Measurements from ENCODE around the gene EHMT2.
"Not testable (repeated sequence)": the region's sequence is repeated elsewhere in the genome, so short reads cannot be mapped to it uniquely, and the experiment has no call there.

The EHMT2 gene

DNA sequence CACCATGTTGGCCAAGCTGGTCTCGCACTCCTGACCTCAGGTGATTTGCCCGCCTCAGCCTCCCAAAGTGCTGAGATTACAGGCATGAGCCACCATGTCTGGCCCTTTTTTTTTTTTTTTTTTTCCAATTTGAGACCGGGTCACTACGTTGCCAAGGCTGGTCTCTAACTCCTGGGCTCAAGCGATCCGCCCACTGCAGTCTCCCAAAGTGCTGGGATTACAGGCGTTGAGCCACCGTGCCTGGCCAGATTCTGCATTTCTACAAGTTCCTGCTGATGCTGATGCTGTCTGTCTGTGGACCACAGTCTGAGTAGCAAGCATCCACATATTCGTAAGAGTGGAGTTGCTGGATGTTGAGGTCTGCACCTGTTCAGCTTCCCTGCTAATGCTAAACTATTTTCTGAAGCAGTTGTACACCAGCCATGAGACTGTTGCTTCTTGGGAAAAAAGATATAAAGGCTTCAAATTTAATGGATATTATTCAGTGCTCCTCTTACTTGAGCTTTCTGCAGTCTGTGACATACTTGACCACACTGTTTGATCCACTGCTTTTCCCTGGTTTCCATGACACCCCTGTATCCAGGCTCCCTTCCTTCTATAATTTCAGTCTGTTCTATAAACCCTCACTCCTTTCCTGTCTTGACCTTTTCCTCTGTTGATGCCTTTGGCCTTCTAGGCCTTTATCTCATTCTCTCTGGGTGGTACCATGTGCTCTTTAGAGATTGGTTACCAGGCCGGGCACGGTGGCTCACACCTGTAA lies 14.5 kb upstream of the EHMT2 start:
- FAIRE-seq = no peak

DNA sequence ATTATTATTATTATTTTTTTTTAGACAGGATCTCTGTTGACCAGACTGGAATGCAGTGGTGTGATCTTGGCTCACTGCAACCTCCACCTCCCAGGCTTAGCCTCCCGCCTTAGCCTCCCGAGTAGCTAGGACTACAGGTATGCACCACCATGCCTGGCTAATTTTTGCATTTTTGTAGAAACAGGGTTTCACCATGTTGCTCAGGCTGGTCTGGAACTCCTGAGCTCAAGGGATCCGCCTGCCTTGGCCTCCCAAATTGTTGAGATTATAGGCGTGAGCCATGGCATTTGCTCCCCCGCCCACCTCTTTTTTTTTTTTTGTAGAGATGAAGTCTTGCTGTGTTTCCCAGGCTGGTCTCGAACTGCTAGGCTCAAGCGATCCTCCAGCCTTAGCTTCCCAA lies 11.8 kb upstream of the EHMT2 start:
- not testable (repeated sequence) for FAIRE-seq

DNA sequence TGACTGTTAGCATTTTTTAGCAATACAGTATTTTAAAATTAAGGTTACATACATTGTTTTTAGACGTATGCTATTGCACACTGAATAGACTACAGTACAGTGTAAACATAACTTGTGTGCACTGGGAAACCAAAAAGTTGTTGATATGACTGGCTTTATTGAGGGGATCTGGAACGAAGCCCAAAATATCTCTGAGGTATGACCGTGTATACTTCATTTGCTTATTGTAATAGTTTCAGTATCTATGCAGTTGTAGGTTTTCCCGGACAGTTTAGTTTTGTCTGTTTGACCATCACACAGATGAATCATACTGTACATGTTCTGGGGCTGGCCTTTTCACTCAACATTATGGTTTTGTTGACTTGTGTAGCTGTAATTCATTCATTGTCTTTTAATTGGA lies 11.3 kb upstream of the EHMT2 start:
- no peak for FAIRE-seq

DNA sequence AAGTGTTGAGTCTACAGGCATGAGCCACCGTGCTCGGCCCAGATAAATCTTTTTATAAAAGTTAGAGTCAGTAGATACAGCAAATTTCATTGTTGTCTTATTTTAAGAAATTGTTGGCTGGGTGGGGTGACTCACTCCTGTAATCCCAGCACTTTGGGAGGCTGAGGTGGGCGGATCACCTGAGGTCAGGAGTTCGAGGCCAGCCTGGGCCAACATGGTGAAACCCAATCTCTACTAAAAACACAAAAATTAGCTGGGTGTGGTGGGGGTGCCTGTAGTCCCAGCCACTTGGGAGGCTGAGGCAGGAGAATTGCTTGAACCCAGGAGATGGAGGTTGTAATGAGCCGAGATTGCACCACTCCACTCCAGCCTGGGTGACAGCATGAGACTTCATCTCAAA lies 10.8 kb upstream of the EHMT2 start:
- not testable (repeated sequence) for FAIRE-seq

DNA sequence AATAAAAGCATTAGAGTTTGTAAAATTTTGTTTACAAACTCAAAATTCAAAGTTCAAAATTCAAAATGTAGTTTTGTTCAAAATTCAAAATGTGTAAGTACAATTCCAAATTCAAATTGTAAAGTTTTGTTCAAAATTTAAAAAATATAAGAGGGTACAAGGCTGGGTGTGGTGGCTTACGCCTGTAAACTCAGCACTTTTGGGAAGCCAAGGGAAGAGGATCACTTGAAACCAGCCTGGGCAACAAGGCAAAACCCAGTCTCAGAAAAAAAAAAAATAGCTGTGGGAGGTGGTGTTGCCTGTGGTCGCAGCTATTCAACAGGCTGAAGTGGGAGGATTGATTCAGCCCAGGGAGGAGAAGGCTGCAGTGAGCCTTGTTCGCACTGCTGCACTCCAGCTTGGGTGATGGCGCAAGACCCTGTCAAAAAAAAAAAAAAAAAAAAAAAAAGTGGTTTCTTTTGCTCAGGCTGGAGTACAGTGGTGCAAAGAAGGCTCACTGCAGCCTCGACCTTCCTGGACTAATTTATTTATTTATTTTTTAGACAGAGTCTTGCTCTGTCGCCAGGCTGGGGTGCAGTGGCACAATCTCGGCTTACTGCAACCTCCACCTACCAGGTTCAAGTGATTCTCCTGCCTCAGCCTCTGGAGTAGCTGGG lies 9.8 kb upstream of the EHMT2 start:
- no peak for FAIRE-seq

GRCh38 chr6:31906727-31907126 lies 9.2 kb upstream of the EHMT2 start:
- FAIRE-seq = not testable (repeated sequence)

- FAIRE-seq = no peak
Observed at GRCh38 chr6:31906122-31906521, 8.6 kb upstream of the EHMT2 start.

DNA sequence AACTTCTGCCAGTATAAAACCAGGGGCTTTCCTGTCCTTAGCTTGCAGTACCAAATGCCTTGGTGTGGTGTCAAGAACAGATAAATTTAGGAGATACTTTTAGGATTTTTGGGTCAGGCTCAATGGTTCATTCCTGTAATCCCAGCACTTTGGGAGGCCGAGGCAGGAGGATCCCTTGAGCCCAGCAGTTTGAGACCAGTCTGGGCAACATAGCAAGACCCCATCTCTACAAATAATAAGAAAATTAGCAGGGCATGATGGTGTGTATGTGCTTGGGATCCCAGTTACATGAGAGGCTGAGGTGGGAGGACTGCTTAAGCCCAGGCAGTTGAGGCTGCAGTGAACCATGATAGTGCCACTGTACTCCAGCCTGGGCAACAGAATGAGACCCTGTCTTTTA lies 7.5 kb upstream of the EHMT2 start:
- no peak for FAIRE-seq

GRCh38 chr6:31903957-31904356 lies 6.5 kb upstream of the EHMT2 start:
- FAIRE-seq = no peak

DNA sequence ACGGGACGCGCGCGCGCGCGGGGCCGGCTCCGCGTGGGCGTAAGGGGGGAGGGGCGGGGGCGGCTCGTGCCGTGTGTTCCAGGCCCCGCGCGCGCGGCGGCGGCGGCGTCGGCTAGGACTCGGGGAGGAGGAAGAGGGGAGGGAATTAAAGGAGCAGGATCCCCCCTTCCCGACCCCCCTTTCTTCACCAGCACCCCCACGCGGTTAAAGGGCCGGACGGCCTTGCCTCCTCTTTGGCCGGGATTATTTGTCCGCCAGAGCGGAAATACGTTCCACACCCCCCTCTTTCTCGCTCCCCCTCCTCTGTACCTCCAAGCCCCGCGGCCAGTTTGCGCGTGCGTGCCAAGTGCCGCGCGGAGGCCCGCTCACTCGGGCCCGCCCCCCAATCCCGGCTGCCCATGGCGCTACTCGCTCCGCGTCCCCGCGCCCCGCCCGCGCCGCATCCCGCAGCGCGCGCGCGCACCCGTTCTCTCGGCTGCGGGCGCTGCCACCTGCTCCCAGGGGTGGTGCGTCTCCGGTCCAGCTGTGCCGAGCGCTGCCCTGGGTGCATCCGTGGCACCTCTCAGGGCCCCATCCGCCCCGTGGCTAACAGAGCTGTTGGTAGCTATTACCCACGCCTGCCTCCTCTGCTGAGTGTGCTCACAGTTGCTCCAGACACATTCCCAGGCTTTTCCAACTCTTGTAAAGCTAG lies 4.6 kb upstream of the EHMT2 start, which contains the start of gene ZBTB12:
ZBTB12 (minus strand) TSS at position 134 of the 691 bp plus-strand sequence. CDS start 781 bp downstream, outside the sequence.
- FAIRE-seq = no peak

DNA sequence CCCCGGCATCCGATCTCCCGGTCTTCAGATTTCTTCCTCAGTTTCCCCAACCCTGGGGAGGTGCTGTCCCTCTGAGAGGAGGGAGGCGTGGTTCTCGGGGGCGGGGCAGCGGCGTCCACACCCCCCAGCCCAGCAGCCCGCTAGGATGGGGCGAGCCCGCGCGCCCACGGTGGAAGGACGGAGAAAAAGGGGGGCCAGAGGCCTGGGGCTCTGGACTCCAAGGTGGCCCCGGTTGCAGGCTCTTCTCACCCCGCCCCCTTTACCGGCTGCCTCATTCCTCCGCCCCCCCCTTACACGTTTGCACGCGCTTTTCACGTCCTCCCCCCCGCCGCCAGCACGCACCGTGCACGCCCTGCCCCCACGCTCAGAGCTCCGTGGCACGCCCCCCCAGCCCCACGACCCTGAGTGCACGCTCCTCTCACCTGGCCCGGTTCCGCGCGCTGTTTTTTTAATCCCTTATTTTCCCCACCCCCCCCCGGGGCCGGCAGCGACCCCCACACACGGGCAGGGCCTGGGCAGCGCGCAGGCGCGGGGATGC lies 4.0 kb upstream of the EHMT2 start:
- FAIRE-seq = no peak

DNA sequence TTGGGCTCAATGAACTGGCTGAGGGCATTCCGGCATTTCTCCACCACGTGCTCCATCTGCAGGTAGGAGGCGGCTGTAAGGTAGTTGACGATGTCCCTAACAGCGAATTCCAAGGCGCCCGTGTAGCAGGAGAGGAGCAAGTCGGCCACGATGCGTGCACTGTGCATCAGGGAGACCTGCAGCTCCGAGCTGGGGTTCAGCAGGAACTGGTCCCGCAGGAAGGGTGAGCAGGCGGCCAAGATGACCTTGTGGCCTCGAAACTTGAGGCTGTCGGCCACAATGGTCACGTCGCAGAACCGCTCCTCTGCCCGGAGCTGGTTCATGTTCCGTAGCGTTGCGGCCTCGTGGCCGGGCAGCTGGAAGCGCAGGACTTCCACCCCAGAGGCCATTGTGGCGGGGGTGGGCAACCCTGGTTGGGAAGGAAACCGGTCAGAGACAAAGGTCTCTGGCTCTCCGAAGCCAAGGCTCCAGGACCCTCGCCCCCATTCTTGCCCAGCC lies 3.5 kb upstream of the EHMT2 start:
- no peak for FAIRE-seq

- FAIRE-seq = no peak
Observed at GRCh38 chr6:31899882-31900722, 2.6 kb upstream of the EHMT2 start.

- FAIRE-seq = no peak
Observed at GRCh38 chr6:31899215-31899614, 1.7 kb upstream of the EHMT2 start.

- no peak for FAIRE-seq
Observed at GRCh38 chr6:31898383-31899011, 999 bp upstream of the EHMT2 start.

- FAIRE-seq = no peak
Observed at GRCh38 chr6:31896856-31897611, 464 bp downstream of the EHMT2 start.

DNA sequence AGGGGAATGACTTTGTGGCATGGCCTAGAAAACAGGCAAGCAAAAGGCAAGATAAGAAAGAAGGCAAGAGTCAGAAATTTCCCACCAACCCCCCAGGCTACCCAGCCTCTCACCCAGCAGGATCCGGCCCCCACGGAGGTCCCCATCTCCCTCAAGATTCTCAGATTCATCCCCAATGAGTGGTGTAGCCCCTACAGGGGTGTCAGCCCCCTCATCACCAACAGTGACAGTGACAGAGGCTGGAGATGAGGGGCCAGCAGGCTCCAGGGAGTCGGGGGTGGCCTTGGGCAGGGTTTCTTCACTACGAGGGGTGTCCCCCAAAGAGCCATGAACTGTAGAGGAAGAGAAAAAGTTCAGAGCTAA lies 1.0 kb downstream of the EHMT2 start:
- no peak for FAIRE-seq

GRCh38 chr6:31892821-31893220 lies 4.7 kb downstream of the EHMT2 start:
- FAIRE-seq = no peak

GRCh38 chr6:31889331-31889972 lies 8.0 kb downstream of the EHMT2 start:
- no peak for FAIRE-seq
